ENCODE data around the gene MSX1.

MSX1 gene

GRCh38 chr4:4857809-4858508 lies 1.5 kb upstream of the MSX1 start:
- DNase-seq (ENCODE audit: low read depth in 2 of 2), result no peak

- DNase-seq (ENCODE audit: low read depth in 2 of 2), result no peak
Observed at GRCh38 chr4:4858527-4859324, 739 bp upstream of the MSX1 start.

DNA sequence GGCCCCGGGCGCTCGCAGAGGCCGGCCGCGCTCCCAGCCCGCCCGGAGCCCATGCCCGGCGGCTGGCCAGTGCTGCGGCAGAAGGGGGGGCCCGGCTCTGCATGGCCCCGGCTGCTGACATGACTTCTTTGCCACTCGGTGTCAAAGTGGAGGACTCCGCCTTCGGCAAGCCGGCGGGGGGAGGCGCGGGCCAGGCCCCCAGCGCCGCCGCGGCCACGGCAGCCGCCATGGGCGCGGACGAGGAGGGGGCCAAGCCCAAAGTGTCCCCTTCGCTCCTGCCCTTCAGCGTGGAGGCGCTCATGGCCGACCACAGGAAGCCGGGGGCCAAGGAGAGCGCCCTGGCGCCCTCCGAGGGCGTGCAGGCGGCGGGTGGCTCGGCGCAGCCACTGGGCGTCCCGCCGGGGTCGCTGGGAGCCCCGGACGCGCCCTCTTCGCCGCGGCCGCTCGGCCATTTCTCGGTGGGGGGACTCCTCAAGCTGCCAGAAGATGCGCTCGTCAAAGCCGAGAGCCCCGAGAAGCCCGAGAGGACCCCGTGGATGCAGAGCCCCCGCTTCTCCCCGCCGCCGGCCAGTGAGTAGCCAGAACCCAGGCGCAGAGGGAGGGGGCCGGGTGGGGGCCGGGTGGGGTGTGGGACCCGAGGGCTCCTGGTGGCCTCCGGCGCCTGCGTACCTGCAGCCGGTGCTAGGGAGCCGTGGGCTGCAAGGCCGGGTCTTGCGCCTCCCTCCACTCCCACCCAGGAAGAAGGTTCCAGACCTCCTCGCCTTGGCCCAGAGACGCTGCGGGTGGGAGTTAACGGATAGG lies 534 bp downstream of the MSX1 start:
- no peak for DNase-seq (ENCODE audit: low read depth in 2 of 2)

- no peak for DNase-seq (ENCODE audit: low read depth in 2 of 2)
Observed at GRCh38 chr4:4860600-4861389, 1.3 kb downstream of the MSX1 start.

GRCh38 chr4:4861390-4862018 lies 2.0 kb downstream of the MSX1 start:
- DNase-seq (ENCODE audit: low read depth in 2 of 2), result no peak

- no peak for DNase-seq (ENCODE audit: low read depth in 2 of 2)
Observed at GRCh38 chr4:4862071-4862551, 2.6 kb downstream of the MSX1 start.

DNA sequence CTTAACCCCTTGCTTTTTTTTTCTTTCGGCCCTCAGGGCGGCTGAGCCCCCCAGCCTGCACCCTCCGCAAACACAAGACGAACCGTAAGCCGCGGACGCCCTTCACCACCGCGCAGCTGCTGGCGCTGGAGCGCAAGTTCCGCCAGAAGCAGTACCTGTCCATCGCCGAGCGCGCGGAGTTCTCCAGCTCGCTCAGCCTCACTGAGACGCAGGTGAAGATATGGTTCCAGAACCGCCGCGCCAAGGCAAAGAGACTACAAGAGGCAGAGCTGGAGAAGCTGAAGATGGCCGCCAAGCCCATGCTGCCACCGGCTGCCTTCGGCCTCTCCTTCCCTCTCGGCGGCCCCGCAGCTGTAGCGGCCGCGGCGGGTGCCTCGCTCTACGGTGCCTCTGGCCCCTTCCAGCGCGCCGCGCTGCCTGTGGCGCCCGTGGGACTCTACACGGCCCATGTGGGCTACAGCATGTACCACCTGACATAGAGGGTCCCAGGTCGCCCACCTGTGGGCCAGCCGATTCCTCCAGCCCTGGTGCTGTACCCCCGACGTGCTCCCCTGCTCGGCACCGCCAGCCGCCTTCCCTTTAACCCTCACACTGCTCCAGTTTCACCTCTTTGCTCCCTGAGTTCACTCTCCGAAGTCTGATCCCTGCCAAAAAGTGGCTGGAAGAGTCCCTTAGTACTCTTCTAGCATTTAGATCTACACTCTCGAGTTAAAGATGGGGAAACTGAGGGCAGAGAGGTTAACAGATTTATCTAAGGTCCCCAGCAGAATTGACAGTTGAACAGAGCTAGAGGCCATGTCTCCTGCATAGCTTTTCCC lies 3.4 kb downstream of the MSX1 start:
- DNase-seq (ENCODE audit: low read depth in 2 of 2), result no peak

- no peak for DNase-seq (ENCODE audit: low read depth in 2 of 2)
Observed at GRCh38 chr4:4864443-4864939, 5.0 kb downstream of the MSX1 start.

DNA sequence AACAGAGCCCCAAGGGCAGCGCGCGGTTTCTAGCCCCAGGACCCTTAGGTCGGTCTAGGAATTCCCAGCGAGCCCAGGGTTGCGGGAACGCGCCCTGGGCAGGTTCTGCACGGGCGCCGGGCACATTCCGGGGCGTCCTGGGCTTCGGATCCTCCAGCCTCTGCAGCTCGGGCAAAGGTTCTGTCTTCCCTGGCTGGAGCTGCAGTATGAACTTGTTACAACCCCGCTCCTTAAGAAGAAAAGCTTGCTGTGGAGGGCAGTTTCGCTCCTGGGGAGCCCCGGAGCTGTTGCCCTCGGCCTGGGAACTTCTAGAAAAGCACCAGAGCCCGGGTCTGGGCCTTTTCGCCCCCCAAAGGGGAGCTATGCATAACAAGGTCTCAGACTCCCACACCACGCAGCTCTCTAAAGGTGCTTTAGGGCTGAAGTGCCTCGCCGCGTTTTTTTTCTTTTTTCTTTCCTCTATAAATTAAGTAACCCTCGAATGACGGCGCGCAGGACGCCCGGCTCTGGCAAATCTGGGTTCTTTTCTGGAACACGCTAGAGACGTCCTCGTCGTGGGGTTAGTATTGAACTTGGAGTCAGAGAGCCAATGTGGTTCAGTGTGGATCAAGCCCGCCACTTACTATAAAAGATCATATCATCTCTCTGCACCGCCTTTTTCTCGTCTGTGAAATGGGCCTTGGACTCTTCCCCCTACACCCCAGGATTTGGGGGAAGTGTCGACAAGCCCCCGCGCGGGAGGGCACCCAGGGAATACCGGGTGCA lies 5.7 kb downstream of the MSX1 start:
- no peak for DNase-seq (ENCODE audit: low read depth in 2 of 2)

DNA sequence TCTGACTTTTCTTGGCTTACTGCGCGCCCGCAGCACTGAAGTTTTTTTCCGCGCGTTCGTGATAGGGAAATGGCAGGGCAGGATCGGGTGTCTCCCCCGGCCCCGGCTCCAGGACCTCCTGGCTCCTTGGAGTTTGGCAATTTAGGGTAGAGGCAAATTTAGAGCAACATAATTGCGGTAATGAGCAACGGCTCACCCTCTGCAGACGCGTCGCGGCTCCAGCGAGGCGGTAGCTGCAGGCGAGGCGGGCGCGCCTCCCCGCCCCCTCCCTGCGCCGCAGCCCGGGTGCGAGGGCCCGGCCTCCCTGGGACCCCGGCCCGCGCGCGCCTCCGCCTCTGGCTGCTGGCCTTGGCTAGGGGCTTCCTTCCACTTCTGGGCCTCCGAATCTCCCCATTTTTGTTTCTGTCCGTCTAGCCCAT lies 6.2 kb downstream of the MSX1 start:
- DNase-seq (ENCODE audit: low read depth in 2 of 2), result no peak

DNA sequence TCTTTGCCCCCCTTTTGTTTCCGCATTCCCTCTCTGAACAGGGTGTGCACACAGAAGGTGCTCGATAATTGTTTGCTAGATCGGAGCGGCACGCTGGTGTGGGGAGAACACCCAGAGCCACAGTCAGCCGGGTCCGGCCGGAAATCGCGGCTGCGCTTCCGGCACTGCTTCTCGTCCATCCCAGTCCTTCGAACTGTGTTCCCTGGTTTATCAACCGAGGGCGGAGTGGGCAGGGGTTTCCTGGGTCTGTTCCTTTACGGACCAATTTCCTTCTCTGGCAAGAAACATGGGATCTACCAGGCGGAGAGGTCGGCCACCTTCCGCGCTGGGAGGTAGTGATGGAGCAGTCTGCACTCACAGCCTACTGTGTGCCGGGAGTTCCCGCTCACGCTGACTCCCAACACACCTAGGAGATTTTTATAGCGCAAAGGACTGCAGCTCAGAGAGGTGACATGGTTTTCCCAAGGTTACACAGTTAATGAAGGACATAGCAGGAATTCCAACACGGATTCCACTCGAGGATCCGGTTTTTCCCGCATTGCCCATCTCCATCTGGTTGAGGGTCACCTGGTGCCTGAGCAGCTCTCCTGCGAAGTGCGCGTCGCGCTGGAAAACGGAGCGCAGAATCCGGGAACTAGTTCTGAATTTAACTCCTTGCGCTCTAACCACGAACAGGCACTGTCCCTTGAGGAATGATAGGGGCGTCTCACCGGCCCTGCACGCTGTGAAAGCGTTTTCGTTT lies 6.8 kb downstream of the MSX1 start:
- no peak for DNase-seq (ENCODE audit: low read depth in 2 of 2)

- DNase-seq (ENCODE audit: low read depth in 2 of 2), result no peak
Observed at GRCh38 chr4:4866866-4867374, 7.5 kb downstream of the MSX1 start.

- DNase-seq (ENCODE audit: low read depth in 2 of 2), result no peak
Observed at GRCh38 chr4:4867375-4868039, 8.0 kb downstream of the MSX1 start.

- no peak for DNase-seq (ENCODE audit: low read depth in 2 of 2)
Observed at GRCh38 chr4:4868040-4868757, 8.7 kb downstream of the MSX1 start.

- no peak for DNase-seq (ENCODE audit: low read depth in 2 of 2)
Observed at GRCh38 chr4:4868758-4869723, 9.6 kb downstream of the MSX1 start.
